GM18951 (cell line): Measurements from ENCODE around the gene OR4D2.

Source experiments
- POLR2A ChIP-seq: IDR thresholded peaks from 4 replicates; pipeline ENCODE4 v1.6.1; 2011; ENCODE audit warnings: mild to moderate bottlenecking; ENCODE audit not compliant: insufficient read length, insufficient read depth; ENCODE audit errors: extremely low read depth
- in situ Hi-C: fragments of 300-500 bp; cut with MboI; formaldehyde crosslinking; loops from one replicate; pipeline ENCODE4 v1.12.0; 2022; ENCODE audit warnings: low sequenced_read_pairs, mixed read lengths, inconsistent platforms; ENCODE audit not compliant: unreplicated experiment

OR4D2 gene

DNA sequence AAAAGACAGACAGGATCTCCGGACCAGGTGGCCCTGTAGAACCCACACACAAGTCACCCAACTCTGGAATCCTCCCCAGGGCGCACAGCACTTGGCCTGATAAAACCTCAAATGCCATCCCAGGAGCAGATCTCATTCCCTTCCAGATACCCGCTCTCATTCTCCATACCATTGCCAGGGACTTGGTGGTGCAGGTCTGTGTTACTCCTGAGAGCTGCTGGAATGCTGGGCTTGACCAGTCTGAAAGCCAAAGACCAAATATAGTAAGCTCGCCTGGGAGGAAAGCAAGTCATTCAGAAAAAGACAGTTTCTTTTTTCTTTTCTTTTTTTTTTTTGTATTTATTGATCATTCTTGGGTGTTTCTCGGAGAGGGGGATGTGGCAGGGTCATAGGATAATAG is 41.6 kb downstream of the OR4D2 start:
- no peak for TF ChIP-seq POLR2A
- in situ Hi-C loops: no loop called here

DNA sequence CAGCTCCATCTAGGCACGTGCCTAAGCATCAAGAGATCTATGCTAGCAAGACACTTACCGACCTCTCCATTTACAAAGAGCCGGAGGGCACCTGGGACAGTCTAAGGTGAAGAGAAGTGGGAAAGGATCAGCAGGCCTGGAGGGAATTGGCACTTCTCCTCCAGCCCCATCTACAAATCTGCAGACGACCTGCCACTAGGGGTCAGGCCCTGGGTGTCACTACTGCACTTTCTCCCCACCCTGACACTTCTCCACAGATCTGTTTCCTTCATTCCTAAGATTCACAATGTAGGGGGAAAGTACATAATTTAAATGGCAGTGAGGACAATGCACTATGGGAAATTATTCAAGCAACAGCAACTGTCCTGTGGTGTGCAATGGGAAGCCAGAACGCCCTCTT is 44.1 kb downstream of the OR4D2 start:
- no peak for TF ChIP-seq POLR2A
- in situ Hi-C loops: no loop called here

DNA sequence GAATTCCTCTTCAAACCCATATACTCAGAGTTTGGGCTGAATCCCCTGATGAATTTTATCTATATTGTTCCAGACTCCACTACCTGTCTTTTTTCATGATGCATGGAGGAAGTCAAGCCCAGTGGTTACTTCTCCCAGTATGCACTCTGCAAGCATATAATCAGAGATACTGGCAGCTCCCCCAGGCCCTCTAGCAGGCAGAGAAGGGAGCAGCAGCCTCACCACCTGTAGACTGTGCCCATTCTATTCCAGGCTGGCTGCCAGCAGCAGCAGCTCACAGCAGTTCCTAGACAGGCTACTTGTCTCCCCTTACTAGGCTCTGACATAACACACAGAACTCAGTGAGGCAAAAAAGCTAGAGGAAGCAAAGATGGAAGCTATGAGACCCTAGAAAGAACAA is 48.9 kb downstream of the OR4D2 start:
- TF ChIP-seq POLR2A: no peak
- in situ Hi-C loops: no loop called here

DNA sequence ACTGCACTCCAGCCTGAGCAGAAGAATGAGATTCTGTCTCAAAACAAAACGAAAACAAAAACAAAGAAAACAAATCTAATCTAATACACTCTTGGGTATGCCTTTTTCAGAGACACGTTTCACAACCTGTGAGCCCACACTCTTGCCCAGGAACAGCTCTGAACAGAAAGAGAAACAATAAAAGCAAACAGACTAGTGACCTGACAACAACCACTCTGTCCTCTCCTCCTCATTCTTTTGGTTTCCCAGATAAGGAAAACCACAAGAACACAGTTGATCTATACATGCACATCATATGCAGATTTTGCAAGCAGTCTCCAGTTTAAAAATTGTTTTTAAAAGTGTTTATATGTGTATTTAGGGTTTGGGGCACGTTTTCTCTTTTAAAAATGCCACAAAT is 51.0 kb downstream of the OR4D2 start:
- TF ChIP-seq POLR2A: no peak
- in situ Hi-C loops: no loop called here

DNA sequence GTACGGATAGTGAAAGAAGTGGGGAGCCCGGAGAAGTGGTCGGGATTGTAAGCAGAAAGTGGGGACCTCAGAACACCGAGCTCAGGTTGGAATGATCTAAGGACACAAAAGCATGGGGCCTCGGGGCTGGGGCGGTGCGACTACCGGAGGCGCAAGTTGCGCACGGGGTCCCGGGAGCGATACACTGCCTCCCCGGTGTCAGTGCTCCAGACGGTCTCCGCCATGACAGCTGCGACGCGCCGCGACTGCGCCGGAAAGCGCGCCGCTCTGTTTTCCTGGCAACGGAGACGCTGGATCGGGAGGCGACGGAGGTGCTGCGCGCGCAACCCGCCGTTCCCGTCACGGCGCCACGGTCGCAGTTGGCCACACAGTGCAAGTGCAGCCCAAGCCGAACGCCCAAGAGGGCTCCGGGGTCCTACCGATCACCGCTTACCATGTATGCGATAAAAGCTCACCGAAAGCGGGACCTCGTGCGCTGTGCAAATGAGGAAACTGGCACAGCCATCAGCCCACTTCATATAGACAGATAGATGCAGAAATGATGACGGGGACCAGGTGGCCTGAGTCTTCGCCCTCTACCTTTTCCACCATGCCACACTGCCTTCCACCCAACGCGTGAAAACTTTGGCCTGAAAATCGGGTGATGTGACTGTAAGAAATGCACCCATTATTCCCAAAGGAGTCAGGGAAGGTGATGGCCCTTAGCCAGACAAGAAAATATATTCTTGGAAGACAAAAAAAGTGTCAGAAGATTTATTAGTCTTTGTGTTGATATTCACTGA is 52.4 kb downstream of the OR4D2 start, which contains the start of gene MKS1:
Gene MKS1, minus strand, starts transcription at position 249 of the 782 bp plus-strand sequence. Its CDS starts 25 bp downstream, at position 224.
- in situ Hi-C loops: no loop called here
- peak; percentile 91 for TF ChIP-seq POLR2A

DNA sequence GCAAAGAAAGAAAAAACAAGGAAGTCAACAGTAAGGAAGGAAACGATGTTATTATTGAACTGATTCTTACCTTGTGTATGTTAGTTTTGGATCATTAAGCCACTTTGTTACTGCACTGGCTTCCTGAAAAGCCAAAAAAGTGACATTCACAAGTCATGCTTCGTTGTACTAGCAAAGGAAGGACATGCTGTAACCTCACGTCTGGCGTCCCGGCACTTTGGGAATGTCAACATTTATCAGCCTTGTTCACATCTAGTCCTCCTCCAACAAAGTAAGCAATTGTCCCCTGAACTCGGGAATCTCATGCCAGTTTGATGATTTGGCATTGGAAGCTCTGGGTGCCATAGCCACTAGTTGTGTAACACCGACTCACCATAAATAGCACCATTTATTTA is 53.0 kb downstream of the OR4D2 start:
- TF ChIP-seq POLR2A: no peak
- in situ Hi-C loops: no loop called here
